NAMALWA (cell line): ENCODE measurements around the gene CHD8.

Experiments used
- DNase-seq: peaks from one replicate; pipeline ENCODE4 v3.0.0-alpha.2; 2015; ENCODE audit warnings: low spot score

Gene CHD8

GRCh38 chr14:21437063-21437901, 18.6 kb downstream of the CHD8 start:
- peak; percentile 99 for DNase-seq

- peak; percentile 20 for DNase-seq
These were observed 19.3 kb downstream of the CHD8 start for GRCh38 chr14:21436567-21437062.

GRCh38 chr14:21431126-21431525, 24.8 kb downstream of the CHD8 start:
- no peak for DNase-seq

GRCh38 chr14:21428930-21429329, 27.0 kb downstream of the CHD8 start:
- no peak for DNase-seq

- no peak for DNase-seq
These were observed 29.2 kb downstream of the CHD8 start for GRCh38 chr14:21426692-21427091.

- DNase-seq = no peak
These were observed 36.4 kb downstream of the CHD8 start for GRCh38 chr14:21419528-21419927.

GRCh38 chr14:21415329-21415728, 40.6 kb downstream of the CHD8 start:
- no peak for DNase-seq

GRCh38 chr14:21414137-21414631, 41.7 kb downstream of the CHD8 start:
- DNase-seq = no peak

GRCh38 chr14:21408147-21408546, 47.8 kb downstream of the CHD8 start:
- no peak for DNase-seq

- no peak for DNase-seq
These were observed 49.7 kb downstream of the CHD8 start for GRCh38 chr14:21406213-21406612.

GRCh38 chr14:21405097-21405496, 50.8 kb downstream of the CHD8 start:
- no peak for DNase-seq

- DNase-seq = no peak
These were observed 56.5 kb downstream of the CHD8 start for GRCh38 chr14:21399311-21399870.

- DNase-seq = no peak
These were observed 57.0 kb downstream of the CHD8 start for GRCh38 chr14:21398901-21399300.

GRCh38 chr14:21395450-21395849, 60.5 kb downstream of the CHD8 start:
- DNase-seq = no peak

GRCh38 chr14:21385188-21385904, 70.6 kb downstream of the CHD8 start:
- peak; percentile 66 for DNase-seq

GRCh38 chr14:21384494-21384851, 71.5 kb downstream of the CHD8 start:
- no peak for DNase-seq

- DNase-seq = peak; percentile 96
These were observed 72.0 kb downstream of the CHD8 start, which contains the start of gene SUPT16H for GRCh38 chr14:21383848-21384493. SUPT16H (minus strand) TSS chr14:21384019; CDS start chr14:21383927, 92 bp downstream.

GRCh38 chr14:21382886-21383847, 72.8 kb downstream of the CHD8 start:
- peak; percentile 72 for DNase-seq

- peak; percentile 15 for DNase-seq
These were observed 73.8 kb downstream of the CHD8 start for GRCh38 chr14:21382095-21382494.

- no peak for DNase-seq
These were observed 76.6 kb downstream of the CHD8 start for GRCh38 chr14:21379338-21379737.

- no peak for DNase-seq
These were observed 81.9 kb downstream of the CHD8 start for GRCh38 chr14:21373980-21374379.
